HuH-7.5 (cell line): ENCODE measurements around the gene CTDSPL.

ENCODE experiments used
- DNase-seq: peaks from one replicate; pipeline ENCODE4 v3.0.0; 2011; ENCODE audit warnings: low spot score

Gene CTDSPL

GRCh38 chr3:37853691-37854413, 7.8 kb upstream of the CTDSPL start:
- no peak for DNase-seq

- peak; percentile 73 for DNase-seq
These were observed 6.2 kb upstream of the CTDSPL start for GRCh38 chr3:37855363-37855970.

- DNase-seq: no peak
These were observed 5.3 kb upstream of the CTDSPL start for GRCh38 chr3:37856381-37856780.

GRCh38 chr3:37858742-37859141, 2.9 kb upstream of the CTDSPL start:
- no peak for DNase-seq

- no peak for DNase-seq
These were observed 2.3 kb upstream of the CTDSPL start for GRCh38 chr3:37859354-37859753.

GRCh38 chr3:37859908-37860199, 1.8 kb upstream of the CTDSPL start:
- DNase-seq: no peak

- DNase-seq: peak; percentile 52
These were observed 681 bp downstream of the CTDSPL start for GRCh38 chr3:37862219-37862902.

GRCh38 chr3:37862903-37863815, 1.5 kb downstream of the CTDSPL start:
- DNase-seq: no peak

GRCh38 chr3:37863949-37864822, 2.5 kb downstream of the CTDSPL start:
- peak; percentile 42 for DNase-seq

GRCh38 chr3:37864904-37865303, 3.2 kb downstream of the CTDSPL start:
- peak; percentile 50 for DNase-seq

GRCh38 chr3:37867144-37867543, 5.5 kb downstream of the CTDSPL start:
- no peak for DNase-seq

- DNase-seq: no peak
These were observed 10.2 kb downstream of the CTDSPL start for GRCh38 chr3:37871858-37872257.

GRCh38 chr3:37872413-37873160, 10.9 kb downstream of the CTDSPL start:
- DNase-seq: no peak

- DNase-seq: no peak
These were observed 14.6 kb downstream of the CTDSPL start for GRCh38 chr3:37876279-37876678.

- DNase-seq: no peak
These were observed 21.0 kb downstream of the CTDSPL start for GRCh38 chr3:37882711-37883110.

- DNase-seq: no peak
These were observed 24.1 kb downstream of the CTDSPL start for GRCh38 chr3:37885814-37886213.

- no peak for DNase-seq
These were observed 24.7 kb downstream of the CTDSPL start for GRCh38 chr3:37886395-37886794.

GRCh38 chr3:37887062-37887461, 25.4 kb downstream of the CTDSPL start:
- DNase-seq: no peak

- DNase-seq: no peak
These were observed 26.1 kb downstream of the CTDSPL start for GRCh38 chr3:37887824-37888223.

GRCh38 chr3:37888421-37888820, 26.7 kb downstream of the CTDSPL start:
- no peak for DNase-seq

GRCh38 chr3:37890522-37890921, 28.8 kb downstream of the CTDSPL start:
- no peak for DNase-seq
